HT1080 (cell line): Measurements from ENCODE around the gene PBXIP1. TPM values are rescaled to one million over a fixed set of nuclear protein-coding genes. Genes with fewer than 3 reads are reported as not detected.

Source experiments
- DNase-seq: peaks from one replicate; pipeline ENCODE4 v3.0.0-alpha.2; 2015; ENCODE audit warnings: low read depth
- total RNA-seq: library from RNA; depleted of rRNA; stranded (reverse); fragments of >200 nt; shearing (Covaris generic); gene quantifications from 2 replicates; pipeline ENCODE4 v1.2.3, GENCODE V29; 2014

Gene PBXIP1
- total RNA-seq, 1 experiment from 2014 or later = 13.9 TPM

DNA sequence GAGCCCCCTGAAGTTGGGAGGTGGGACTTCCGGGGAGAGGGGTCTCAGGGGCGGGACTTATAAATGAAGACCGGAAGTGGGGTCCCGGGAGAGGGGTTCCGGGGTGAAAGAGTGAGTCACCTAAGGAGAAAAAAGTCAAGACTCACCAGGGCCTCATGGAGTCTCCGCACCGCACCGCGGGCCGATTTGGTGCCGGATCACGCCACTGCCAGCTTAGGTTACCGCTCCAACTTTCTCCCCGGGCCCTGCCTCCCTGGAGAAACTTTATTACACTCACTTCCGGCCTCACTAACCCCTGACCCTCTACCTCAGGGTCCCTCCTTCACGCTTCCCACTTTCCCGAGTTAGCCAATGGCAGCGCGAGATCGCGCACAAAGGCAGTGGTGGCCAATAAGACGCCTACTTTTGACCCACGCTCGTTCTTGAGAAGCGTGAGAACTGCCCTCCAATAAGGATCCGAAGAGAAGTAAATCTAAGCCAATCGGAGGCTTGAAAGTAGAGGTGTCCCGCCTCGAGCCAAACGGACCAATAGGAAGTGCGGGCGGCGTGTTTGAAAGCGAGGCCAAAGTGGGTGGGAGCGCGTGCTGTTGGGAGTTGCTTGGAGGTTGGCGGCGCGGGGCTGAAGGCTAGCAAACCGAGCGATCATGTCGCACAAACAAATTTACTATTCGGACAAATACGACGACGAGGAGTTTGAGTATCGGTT is 18.4 kb upstream of the PBXIP1 start, which contains the start of gene CKS1B:
CKS1B (plus strand) TSS at position 580 of the 706 bp plus-strand sequence; CDS start at position 645, 65 bp downstream.
- DNase-seq = peak; percentile 100

DNA sequence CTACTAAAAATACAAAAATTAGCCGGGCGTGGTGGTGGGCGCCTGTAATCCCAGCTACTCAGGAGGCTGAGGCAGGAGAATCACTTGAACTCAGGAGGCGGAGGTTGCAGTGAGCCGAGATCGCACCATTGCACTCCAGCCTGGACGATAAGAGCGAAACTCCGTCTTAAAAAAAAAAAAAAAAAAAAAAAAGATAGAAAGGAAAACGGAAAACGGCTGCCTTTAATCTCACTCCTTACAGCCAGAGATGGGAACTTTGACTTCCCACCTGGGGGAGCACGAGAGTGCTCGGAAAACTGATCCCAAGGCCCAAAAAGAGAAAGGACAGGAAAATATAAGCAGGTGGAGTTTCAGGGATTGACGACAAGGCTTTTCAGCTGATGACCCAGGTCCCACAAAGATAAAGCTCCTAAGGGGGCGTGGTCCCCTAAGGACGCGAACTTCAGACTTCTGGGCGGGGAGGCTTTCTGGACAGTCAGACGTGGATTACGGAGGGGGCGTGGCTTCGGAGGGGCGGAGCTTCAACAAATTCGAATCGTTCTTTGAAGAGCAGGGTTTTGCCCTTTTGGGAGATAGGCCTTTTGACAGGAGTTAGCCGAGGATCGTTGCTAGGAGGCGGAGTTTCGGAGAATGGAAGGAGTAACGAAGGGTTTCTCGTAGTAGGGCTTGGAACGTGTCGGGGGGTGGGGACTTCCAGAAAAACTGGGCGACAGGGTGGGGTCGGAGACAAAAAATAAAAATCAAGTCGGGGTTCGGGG is 17.6 kb upstream of the PBXIP1 start:
- DNase-seq = peak; percentile 97

DNA sequence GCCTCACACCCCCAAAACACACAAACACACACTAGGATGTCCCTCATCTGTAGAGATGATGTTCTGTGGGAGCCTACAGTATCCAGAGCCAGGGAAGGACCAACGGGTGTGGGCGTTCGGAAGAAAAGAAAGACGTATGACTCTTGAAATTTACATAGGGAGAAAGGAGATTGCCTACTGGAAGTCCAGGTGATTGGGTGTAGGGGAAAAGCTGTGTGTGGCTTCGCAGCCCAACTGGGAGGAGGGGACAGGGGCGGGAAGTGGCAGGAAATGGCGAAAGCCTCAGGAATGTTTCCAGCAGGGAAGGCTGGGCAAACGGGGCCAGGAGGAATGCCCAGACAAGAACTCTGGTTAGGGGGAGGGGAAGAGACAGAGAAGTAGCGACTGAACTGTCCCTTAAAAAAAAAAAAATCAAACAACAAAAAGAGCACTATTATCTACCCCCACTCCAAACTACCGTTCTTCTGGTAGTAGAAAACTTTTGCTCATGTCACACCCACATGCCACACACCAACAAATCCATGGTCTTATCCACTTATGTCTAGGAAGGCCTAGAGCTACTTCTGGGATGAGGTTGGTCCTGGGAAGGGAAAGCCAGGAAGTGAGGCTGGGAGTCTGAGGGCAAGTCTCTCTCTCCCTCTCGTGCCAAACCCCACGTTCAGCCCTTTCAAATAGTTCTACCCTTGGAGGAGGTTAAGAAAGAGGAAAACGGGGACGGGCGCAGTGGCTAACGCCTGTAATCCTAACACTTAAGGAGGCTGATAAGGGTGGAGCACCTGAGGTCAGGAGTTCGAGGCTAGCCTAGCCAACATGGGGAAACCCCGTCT is 16.8 kb upstream of the PBXIP1 start:
- peak; percentile 99 for DNase-seq

DNA sequence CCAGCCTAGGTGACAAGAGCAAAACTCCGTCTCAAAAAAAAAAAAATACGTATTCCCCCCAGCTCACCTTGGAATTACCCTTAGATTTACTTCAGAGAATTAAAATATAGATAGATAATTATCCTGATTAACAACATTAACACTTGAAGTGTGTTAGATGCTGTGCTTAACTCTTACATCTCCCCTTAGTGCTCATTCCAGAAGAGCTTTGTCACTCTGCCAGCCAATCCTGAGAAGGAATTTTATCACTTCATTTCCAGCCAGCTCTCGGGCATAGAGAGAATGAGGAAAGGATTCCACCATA is 16.3 kb upstream of the PBXIP1 start:
- DNase-seq = no peak

- DNase-seq = peak; percentile 44
Observed at GRCh38 chr1:154971341-154971998, 15.6 kb upstream of the PBXIP1 start.

- peak; percentile 96 for DNase-seq
Observed at GRCh38 chr1:154970631-154971340, 14.9 kb upstream of the PBXIP1 start, which contains the start of gene SHC1. SHC1 (minus strand) TSS chr1:154970747; CDS start chr1:154970526, 221 bp downstream.

- no peak for DNase-seq
Observed at GRCh38 chr1:154969860-154970452, 14.1 kb upstream of the PBXIP1 start.

GRCh38 chr1:154969246-154969645 is 13.3 kb upstream of the PBXIP1 start:
- DNase-seq = no peak

DNA sequence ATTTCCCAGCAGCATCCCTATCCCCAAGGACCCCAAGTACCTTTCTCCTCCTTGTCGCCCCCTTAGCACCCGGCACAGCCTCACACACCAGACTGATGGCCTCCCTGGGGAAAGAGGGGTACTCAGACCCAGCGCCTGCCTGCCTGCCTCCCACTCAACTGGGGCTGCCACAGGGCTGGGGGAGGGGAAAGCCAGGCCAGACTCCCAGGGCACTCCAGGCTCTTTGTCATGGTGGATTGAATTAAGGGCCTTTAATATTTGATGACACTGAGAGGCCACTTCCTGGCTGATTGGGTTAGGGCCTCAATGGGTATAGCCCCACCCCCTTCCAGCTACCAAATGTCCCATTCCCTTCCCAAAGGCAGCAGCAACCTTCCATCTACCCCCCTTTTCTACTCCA is 12.8 kb upstream of the PBXIP1 start:
- no peak for DNase-seq

- no peak for DNase-seq
Observed at GRCh38 chr1:154967331-154967950, 11.5 kb upstream of the PBXIP1 start.

GRCh38 chr1:154966111-154966510 is 10.2 kb upstream of the PBXIP1 start:
- no peak for DNase-seq

GRCh38 chr1:154964359-154964758 is 8.5 kb upstream of the PBXIP1 start:
- no peak for DNase-seq

- no peak for DNase-seq
Observed at GRCh38 chr1:154963643-154964042, 7.7 kb upstream of the PBXIP1 start.

DNA sequence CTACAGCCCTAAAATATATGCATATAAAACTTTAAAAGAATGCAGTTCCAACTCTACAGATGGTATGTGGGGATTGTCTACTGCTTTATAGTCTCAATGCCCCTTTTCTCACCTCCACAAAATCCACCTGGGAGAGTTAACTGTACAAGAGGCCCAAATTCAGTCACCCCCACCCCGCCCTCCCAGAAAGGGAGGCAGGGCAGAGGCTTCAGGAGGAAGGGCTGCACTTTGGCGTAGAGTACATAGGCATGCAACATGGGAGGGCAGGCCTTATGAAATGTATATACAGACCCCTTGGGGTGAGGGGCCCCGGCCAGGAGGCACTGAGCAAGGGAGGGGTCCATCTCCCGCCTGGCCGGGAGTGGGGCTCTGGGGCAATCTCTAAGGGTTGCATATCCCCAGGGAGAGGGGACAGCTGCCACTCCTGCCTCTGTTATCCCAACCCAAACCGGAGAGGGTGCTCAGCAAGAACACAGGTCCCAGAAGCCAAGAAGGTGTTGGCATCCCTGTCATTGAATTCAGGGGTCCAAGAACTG is 7.0 kb upstream of the PBXIP1 start:
- no peak for DNase-seq

DNA sequence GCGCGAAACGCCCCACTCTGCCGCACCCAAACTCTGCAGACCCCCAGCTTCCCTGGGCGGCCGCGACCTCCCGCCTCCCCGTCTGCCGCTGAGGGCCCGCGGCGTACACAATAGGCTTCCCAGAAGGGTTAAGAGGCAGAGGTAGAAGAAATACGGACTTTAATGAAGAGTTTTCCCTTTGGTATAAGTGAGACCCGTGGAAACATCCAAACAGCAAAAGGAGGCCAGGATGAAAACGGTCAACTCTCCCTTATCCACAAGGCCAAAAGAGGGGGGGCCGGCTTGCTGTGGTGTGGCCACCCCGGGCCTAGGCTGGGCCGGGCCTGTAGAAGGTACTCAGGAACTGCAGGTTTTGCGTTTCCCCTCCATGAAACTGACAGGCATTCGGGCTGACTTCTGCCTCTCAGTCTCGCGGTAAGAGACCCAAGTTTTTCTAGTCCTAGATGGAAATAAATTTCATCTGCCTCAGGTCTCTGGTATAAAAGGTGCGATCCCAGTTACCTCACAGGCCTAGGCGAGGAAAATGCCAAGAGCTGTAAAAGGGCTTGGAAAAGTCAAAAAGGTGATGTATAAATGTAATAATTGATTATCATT is 6.4 kb upstream of the PBXIP1 start:
- no peak for DNase-seq

GRCh38 chr1:154961207-154962155 is 5.6 kb upstream of the PBXIP1 start, which contains the start of gene PYGO2:
PYGO2 (minus strand) TSS chr1:154961782; CDS start chr1:154961576, 206 bp downstream.
- peak; percentile 72 for DNase-seq

DNA sequence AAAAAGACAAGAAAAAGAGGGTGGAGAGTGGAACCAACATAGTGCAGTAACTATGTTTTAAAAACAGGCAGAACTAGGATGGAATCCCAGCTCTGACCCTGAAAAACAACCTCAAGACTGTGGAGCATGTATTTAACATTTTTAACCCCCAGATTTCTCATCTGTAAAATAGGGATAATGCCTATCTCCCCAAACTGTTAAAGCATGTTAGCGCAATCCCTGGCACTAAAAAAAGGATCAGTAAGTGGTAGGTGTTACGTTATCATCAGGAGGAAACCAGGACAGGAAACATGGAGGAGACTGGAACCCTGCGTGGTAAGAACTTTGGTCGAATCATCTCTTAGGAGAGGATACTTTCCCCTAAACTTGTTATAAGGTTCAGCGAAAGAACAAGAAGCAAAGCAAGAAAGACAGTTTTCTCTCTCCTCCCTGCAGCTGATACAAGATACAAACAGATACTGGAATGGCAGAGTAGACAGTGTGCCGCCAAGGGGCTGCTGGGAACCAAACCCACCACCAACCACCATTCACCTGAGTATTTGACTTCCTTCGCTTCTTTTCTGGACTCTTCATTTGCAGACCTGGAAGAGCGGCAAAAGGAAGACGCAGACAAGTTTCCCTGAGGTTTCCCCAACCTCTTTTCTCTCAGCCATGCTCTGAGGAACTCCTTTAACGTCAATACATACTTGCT is 4.7 kb upstream of the PBXIP1 start:
- DNase-seq = no peak
